CD1c-positive myeloid dendritic cell (primary cell): ENCODE measurements around the gene FRYL.
"Not testable (repeated sequence)": the region's sequence is repeated elsewhere in the genome, so short reads cannot be mapped to it uniquely, and the experiment has no call there.

ENCODE experiments used
- DNase-seq: peaks from one replicate; pipeline ENCODE4 v3.0.0-alpha.2; 2016; ENCODE audit errors: extremely low spot score

Gene FRYL

GRCh38 chr4:48746608-48747362, 33.3 kb downstream of the FRYL start:
- no peak for DNase-seq

- DNase-seq = not testable (repeated sequence)
Measured at GRCh38 chr4:48745223-48745622, 34.9 kb downstream of the FRYL start.

GRCh38 chr4:48742412-48742811, 37.7 kb downstream of the FRYL start:
- DNase-seq = no peak

GRCh38 chr4:48739560-48740019, 40.5 kb downstream of the FRYL start:
- DNase-seq = no peak

DNA sequence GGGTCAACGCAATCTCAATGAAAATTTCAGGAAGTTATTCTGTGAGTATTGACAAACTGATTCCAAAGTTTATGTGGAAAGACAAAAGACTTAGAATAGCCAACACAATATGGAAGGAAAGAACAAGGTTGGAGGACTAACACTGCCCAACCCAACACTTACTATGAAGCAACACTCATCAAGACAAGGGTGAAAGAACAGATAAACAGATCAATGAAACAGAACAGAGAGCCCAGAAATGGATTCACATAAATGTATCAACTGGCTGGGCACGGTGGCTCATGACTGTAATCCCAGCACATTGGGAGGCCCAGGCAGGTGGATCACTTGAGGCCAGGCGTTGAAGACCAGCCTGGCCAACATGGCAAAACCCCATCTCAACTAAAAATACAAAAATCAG, 41.2 kb downstream of the FRYL start:
- DNase-seq = no peak

- DNase-seq = not testable (repeated sequence)
Measured at GRCh38 chr4:48728906-48729496, 51.1 kb downstream of the FRYL start.

GRCh38 chr4:48727666-48728459, 52.2 kb downstream of the FRYL start:
- no peak for DNase-seq

DNA sequence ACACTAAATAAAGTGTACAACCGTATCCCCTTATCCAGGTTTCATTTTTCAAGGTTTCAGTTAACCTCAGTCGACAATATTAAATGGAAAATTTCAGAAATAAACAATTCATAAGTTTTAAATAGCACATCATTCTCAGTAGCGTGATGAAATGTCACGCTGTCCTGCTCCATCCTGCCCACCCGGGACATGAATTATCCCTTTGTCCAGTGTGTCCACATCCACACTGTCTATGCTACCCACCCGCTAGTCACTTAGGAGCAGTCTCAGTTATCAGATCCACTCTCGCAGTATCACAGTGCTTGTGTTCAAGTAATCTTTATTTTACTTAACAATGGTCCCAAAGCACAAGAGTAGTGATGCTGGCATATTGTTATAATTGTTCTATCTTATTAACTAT, 54.7 kb downstream of the FRYL start:
- DNase-seq = no peak

- DNase-seq = no peak
Measured at GRCh38 chr4:48722509-48723446, 57.3 kb downstream of the FRYL start.

DNA sequence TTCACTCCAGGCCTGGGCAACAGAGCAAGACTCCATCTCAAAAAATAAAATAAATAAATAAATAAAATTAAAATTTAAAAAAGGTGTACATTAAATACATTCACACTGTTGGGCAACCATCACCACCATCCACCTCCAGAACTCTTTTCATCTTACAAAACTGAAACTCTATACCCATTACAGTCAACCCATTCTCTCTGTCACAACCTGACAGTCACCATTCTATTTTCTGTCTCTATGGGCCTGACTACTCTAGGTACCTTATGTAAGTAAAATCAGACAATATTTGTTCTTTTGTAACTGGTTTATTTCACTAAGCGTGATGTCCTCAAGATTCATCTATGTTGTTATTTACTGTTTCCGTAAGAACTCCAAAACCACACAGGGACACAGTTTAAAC, 59.6 kb downstream of the FRYL start:
- DNase-seq = no peak

GRCh38 chr4:48718818-48719465, 61.1 kb downstream of the FRYL start:
- no peak for DNase-seq

DNA sequence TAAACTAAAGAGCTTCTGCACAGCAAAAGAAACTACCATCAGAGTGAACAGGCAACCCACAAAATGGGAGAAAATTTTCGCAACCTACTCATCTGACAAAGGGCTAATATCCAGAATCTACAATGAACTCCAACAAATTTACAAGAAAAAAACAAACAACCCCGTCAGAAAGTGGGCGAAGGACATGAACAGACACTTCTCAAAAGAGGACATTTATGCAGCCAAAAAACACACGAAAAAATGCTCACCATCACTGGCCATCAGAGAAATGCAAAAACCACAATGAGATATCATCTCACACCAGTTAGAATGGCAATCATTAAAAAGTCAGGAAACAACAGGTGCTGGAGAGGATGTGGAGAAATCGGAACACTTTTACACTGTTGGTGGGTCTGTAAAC, 63.8 kb downstream of the FRYL start:
- DNase-seq = not testable (repeated sequence)

- no peak for DNase-seq
Measured at GRCh38 chr4:48710446-48711209, 69.5 kb downstream of the FRYL start.

DNA sequence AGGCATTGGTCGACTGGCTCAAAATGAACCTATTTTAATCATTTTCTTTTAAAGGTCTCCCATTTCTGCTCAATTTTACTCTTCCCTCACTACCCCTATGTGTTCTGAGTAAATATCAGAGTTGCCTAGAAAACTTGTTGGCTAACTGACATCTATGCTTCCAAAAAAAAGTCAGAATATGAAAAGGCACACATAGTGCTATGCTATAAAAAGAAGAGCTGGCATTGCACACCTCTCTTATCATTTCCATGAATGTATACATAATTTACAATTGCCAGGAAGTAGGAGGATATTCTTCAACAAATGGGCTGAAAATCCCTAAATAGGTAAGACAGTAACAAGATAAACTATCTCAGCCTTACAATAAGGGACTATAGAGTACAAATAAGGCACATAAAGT, 70.2 kb downstream of the FRYL start:
- DNase-seq = no peak

DNA sequence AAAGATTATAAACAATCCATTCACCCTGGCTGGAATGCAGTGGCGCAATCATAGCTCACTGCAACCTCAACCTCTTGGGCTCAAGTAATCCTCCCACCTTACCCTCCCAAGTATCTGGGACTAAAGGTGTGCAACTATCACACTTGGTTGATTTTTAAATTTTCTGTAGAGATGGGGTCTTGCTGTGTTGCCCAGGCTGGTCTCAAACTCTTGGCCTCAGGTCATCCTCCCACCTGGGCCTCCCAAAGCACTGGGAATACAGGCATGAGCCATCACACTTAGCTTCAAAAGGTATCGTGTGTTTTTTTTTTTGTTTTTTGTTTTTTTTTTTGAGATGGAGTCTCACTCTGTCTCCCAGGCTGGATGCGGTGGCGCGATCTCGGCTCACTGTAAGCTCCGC, 71.5 kb downstream of the FRYL start:
- no peak for DNase-seq

- DNase-seq = no peak
Measured at GRCh38 chr4:48706736-48707135, 73.3 kb downstream of the FRYL start.

- no peak for DNase-seq
Measured at GRCh38 chr4:48705609-48706008, 74.5 kb downstream of the FRYL start.

- DNase-seq = no peak
Measured at GRCh38 chr4:48704091-48704802, 75.8 kb downstream of the FRYL start.

- no peak for DNase-seq
Measured at GRCh38 chr4:48699475-48699874, 80.6 kb downstream of the FRYL start.
